ENCODE data around the gene SOX5. TPM values are rescaled to one million over a fixed set of nuclear protein-coding genes. Genes with fewer than 3 reads are reported as not detected.
"Not testable (repeated sequence)": the region's sequence is repeated elsewhere in the genome, so short reads cannot be mapped to it uniquely, and the experiment has no call there.

Gene SOX5
- total RNA-seq, 1 donor from 2014 or later, result 0.86 TPM

DNA sequence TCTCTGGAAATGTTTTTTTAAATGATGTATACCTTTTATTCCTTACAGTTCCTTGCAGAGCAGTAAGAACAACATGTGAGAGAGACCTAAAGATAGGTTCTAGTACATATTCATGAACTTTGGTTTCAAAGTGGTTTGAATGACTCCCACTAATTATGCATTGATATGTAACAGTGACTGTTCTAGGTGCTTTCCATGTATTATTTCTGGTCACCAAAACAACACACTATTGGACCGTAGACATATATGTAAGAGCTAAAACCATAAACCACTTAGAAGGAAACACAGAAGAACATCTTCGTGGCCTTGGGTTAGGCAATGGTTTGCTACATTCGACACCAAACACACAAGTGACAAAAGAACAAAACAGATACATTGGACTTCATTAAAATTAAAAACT, 37.9 kb downstream of the SOX5 start:
- intact Hi-C loops (cut with micrococcal nuclease), result no loop called here

DNA sequence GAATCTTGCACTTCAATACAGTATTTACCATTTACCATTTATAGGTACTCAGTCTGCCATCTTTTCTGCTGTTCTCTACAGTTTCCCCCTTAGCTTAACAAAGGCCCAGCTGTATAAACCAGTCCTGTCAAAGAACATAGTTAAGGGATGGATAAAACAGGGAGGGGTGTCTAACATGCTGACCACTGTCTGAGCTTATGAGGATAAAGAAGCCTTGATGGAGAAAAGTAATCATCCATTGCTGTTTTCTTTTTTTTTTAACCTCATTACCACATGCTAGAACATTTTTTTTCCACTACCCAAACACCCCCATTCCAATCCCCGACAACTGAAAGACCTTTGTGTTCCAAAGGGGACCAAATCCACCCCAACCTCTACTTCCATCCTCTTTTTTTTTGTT, 39.9 kb downstream of the SOX5 start:
- intact Hi-C loops (cut with micrococcal nuclease), result no loop called here

DNA sequence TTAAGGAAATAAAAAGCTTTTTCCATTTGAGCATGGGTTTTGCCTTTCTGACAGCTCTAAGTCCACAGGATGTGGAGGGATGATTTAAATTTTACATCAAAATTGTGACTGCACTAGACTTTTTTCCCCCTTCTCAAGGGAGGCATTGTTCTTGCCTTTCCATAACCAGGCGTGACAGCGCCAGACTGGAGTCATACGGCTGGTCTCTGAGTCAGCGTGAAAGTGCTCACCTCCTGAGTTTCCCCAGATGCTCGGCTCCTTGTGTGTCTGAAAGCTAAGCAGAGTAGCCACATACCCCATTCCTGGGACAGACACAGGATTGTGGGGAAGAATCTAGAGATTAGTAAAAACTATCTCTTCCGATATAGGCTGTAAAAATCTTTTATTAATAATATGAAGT, 43.1 kb downstream of the SOX5 start:
- intact Hi-C loops (cut with micrococcal nuclease), result no loop called here

DNA sequence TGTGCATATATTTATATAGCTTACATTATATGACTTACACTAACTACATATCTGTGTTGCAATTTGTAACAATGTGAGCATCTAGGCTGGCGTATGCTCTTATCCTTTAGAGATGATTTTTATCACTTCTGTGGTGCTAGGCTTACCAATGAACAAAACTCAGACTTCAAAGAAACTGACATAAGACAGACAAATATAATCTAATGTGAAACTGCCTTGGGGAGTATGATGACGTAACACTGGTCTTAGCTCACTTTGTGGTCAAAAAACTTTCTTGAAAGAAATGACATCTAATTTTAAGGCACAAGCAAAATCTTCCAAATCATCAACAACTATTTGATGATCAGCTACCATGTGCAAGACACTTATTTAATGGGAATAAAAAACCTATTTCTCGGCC, 50.0 kb downstream of the SOX5 start:
- intact Hi-C loops (cut with micrococcal nuclease), result no loop called here

DNA sequence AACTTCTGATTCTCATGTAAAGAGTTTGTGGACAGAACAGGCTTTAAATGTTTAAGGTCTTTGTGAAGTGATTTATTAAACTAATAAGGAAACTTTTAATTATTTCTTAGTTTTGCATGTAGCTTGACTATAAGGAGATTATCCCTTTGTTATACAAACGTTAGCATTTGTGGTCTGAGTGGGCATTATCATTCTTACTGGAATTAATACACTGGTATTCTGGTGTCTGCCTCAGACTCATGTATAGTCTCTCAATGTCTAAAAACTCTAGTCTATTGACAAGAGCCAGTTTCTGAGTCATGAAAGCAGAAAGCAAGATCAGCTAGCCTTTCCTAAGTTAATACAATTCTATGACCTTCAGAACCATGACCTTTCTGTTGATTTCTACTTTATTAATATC, 51.3 kb downstream of the SOX5 start:
- intact Hi-C loops (cut with micrococcal nuclease), result no loop called here

DNA sequence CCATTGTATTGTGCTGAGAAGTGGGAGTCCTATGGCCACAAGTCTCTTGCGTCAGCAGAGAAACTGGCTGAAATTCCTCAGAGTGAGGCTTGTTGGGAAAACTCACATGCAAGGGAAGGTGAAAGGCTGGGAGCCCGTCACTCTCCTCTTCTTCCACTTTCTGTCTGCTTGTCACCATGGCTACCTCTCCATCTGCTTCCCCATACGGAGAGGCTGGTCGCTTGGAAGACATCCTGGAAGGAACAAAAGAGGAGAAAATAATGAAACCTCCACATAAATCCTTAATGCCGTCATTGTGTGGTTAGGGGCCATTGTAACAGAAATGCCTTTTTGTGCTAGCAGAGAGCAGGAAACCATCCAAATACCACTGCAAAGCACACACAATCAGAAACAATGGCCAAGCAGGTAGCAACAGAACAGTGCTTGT, 53.7 kb downstream of the SOX5 start:
- intact Hi-C loops (cut with micrococcal nuclease), result no loop called here

DNA sequence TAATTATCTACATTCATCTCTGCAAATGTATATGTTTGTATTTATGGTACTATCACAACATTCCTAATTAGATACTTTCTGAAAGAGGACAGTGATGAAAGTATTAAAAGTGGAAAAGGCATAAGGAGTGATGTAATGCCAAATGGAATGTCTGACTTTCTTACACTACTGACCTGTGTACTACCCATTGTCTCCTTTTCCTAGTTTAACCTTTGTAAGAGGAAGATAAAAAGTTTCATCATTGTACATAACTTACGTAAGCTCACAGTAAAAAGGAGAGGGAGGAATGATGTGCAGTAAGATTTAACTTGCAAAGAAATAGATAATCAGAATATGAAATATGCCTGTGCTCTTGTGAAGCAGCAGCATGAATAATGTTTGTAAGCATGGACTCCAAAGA, 55.9 kb downstream of the SOX5 start:
- intact Hi-C loops (cut with micrococcal nuclease), result no loop called here

DNA sequence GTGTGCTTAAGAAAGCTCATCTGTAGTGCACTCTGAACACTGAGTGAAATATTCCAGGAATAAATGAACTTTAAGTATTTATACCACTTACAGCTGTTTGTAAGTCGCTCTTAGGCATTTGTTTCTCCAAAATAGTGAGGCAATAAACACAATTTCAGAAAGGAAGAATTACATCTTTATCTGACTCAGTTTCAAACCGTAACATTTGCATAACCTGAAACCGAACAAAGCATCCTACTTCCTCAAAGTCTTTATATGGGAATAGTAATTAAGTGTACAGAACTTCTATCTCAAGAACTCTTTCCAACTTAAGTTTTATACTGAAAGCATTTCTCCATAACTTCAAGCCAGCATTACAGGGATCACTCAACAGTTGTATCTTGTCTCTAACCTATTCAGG, 58.4 kb downstream of the SOX5 start:
- intact Hi-C loops (cut with micrococcal nuclease), result no loop called here

DNA sequence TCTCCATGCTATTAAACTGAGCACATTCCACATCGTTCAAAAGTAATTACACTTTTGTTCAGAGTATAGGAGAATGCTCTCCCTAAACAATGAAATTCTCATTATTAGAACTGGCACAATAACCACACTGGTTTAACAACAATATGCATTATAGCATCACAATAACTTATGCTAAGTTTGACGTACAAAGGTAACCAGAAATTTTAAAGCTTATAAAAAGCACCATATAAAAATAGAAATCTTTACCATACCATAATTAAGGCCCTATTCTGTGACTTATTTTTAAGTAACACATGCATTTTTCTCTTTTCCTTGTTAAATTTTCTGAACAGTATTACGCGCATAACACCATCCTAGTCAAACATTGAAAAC, 60.4 kb downstream of the SOX5 start:
- intact Hi-C loops (cut with micrococcal nuclease), result no loop called here

DNA sequence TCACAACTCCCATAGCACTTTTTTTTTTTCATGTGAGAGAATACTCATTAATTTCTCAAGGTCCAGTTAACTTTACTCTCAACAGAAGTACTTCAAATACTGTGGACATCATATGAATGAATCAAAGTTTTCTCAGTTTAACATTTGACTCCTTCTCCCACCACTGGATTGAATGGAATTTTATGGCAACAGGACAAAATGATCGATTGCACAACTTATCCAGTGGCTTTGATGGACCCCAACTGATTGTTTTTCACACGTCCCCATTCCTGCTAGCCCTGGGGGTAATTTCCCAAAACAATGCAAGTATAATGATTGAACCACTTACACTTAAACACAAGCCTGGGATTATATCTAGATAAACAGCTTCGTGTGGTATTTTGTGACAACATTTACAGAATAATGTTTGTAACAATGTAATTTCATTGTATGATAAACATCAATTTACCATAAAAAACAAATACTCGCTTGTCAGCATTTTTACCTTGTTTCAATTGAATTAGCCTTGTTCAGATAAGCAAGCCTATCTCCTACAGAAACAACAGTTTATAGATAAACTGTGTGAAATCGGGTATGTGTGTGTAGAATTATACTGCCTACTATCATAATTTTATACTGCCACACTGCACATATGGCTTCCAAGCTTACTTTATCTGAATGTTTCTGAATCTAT, 60.9 kb downstream of the SOX5 start:
- intact Hi-C loops (cut with micrococcal nuclease), result no loop called here

DNA sequence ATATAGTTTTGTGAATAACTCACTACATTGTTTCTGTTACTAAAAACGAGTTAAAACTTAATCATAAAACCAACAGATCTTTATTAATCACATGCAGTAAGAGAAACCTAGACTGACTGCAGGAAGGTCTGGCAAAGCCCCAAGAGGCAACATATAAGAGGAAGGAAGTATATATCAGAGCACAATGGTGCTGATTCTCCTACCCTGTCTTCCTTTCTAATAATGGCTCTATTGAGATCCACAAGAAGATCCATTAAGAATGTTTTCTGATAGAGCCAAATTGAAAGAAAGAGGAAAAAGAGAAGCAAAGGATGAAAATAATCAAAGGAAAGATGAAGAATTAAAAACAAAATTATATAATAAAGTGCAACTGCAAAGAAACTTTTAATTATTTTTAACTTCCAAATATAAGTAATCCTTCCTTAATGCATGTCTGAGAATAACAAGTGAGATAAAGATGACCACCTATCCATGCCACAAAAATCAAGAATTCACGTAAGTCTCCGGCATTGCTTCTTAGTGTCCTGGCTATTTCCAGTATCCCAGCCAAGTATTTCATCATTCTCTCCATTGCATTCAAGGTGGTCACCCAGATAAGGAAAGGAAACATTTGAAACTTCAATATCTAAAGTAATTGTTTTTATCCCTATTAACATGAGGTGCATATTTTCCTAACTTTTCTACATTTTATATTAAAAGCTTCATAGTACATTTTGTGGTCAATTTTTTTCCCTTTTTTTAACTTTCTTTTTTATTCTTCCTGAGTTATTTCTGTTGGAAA, 62.2 kb downstream of the SOX5 start:
- intact Hi-C loops (cut with micrococcal nuclease), result no loop called here

DNA sequence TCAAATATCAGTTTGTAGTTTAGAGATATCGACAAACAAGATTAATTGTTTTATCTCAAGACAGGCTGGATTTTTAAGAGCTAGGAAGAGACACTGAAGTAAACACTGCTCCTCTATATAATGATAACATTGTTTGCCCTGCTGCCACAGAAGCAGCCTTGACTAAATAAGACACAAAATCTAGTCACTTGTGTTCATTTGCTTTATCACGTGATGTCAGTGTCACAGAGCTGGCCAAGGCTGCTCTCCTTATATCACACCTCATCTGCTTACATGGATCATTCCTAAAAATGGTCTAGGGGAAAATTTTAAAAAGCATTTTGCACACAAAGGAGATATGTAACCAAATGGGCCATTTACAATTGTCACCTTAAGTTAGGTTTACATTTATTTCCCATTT, 64.1 kb downstream of the SOX5 start:
- intact Hi-C loops (cut with micrococcal nuclease), result no loop called here

DNA sequence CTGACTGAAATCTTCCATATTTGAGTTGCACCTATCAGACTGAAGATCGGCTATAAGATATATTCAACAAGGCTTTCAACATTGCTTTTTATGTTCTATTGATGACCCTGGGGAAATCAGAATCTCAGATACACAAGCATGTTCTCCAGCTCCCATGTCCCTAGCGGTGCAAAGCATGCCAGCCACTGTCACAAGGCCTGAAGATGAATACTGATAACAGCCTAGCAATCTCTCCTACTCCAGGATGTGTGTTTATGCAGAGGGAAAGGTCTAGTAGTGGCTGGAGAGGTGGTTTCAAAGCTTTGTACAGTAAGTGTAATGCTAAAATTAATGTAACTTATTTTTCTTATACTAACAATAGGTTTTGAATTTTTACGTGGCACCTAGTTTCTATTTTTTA, 64.6 kb downstream of the SOX5 start:
- intact Hi-C loops (cut with micrococcal nuclease), result no loop called here

DNA sequence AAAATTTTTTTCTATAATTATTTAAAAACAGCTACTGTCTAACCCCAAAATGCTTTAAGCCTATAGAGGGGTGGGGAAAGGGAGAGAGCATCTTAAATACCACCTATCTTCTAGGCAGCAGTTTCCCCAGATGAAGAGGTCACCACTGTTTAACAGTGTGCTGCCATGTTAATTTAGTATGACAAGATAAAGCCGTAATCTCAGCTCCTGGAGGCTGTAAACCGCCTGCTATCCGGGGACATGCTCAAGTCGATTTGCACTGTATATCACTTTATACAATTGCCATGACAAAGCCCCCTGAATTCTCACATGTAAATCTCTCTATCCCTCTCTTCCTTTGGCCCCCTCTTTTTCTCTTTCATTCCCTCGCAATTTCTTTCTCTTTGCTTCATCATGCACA, 68.5 kb downstream of the SOX5 start:
- intact Hi-C loops (cut with micrococcal nuclease), result no loop called here

DNA sequence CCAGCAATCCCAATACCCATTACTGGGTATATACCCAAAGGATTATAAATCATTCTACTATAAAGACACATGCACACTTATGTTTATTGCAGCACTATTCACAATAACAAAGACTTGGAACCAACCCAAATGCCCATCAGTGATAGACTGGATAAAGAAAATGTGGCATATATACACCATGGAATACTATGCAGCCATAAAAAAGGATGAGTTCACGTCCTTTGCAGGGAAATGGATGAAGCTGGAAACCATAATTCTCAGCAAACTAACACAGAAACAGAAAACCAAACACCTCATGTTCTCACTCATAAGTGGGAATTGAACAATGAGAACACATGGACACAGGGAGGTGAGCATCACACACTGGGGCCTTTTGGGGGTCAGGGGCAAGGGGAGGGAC, 72.9 kb downstream of the SOX5 start:
- intact Hi-C loops (cut with micrococcal nuclease), result not testable (repeated sequence)

DNA sequence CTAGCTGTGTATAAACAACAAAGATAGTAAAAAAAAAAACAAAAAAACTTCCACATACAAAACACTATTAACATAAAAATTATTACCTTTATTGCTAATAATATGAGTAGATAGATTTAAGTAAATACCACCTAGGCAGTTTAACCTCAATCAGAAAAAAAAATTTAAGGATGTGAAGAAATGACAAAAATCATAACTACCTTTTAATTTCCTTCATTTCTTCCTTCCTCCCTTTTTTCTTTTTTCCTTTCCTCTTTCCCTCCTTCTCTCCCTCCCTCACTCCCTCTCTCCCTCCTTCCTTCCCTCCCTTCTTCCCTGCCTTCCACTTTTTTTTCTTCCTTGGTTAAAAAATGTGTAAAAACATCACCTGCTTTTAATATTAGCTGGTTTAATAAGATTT, 81.7 kb downstream of the SOX5 start:
- intact Hi-C loops (cut with micrococcal nuclease), result no loop called here

DNA sequence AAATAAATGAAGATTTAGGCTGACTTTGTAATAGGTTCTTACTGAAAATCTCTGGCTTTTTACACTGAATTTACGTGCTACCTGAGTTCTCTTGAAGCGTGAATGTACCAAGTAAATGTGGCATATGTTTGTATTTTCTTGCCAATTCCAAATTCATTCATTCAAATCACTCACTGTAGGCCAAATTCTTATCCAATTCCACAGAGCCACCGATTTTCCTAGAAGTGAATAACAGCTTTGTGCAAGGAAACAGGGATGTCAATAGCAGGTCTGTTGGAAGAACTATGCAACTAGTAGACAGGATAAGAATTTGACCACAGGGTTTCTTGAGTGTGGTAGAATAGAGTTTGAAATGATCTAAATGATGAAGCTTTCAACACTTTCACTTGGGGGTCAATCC, 86.8 kb downstream of the SOX5 start:
- intact Hi-C loops (cut with micrococcal nuclease), result no loop called here

DNA sequence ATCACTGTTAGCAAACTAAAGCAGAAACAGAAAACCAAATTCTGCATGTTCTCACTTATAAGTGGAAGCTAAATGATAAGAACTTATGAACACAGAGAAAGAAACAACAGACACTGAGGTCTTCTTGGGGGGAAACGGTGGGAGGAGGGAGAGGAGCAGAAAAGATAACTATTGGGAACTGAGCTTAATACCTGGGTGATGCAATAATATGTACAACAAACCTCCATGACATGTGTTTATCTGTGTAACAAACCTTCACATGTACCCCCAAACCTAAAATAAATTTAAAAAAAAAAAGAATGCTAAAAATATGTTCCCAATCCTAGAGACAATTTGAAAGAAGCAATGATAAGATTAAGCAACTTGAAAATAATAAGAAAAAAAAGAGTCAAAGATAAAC, 89.5 kb downstream of the SOX5 start:
- intact Hi-C loops (cut with micrococcal nuclease), result no loop called here

DNA sequence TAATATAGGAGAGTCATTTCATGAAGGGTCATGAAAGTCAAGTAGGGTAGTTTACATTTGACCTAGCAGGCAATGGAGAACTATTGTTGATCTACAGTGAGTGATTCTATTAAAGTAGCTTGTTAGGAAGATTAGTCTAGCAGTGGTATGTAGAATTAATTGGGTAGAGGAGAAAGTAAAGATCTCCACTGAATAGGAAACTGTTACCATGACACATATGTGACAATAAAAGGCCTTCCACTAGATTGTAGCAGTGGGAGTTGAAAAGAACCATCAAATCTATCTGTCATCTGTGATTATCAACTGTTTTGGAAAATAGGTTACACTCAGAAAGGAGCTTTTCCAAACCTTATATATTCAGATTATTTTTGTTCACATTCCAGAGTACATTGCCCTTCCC, 92.3 kb downstream of the SOX5 start:
- intact Hi-C loops (cut with micrococcal nuclease), result no loop called here

DNA sequence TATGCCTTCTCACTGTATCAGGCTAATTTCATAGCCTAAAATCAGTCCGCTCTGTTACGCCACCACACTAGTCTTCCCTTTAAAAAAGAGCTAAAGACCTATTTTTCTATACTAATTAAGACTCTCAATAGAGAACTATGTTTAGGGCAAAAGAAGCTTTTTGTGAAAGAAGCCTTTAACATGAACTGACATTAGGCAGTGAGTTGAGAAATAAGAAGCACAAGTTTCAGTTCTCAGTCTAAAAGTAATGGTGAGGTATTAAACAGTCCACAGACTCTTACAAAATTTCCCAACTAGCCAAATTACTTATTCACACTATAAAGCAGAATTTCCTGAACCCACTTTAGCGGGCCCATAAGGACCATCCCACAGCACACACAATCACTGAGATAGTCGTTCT, 93.7 kb downstream of the SOX5 start:
- intact Hi-C loops (cut with micrococcal nuclease), result no loop called here

DNA sequence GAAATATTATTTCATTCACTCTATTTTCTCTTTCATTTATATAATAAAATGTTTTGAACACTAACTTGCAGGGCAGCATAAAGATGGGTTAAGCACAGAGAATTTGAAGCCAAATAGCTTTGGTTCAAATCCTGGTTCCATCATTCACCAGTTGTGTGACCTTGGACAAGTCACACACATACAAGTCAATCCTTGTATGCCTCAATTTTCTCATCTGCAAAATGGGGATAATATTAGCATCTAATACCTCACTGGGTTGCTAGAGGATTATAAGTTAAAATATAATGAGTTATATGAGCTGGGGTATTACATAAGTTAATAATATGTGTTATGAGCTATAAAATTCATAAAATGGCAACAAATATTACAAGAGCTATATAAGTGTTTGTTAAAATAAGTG, 94.9 kb downstream of the SOX5 start:
- intact Hi-C loops (cut with micrococcal nuclease), result no loop called here

DNA sequence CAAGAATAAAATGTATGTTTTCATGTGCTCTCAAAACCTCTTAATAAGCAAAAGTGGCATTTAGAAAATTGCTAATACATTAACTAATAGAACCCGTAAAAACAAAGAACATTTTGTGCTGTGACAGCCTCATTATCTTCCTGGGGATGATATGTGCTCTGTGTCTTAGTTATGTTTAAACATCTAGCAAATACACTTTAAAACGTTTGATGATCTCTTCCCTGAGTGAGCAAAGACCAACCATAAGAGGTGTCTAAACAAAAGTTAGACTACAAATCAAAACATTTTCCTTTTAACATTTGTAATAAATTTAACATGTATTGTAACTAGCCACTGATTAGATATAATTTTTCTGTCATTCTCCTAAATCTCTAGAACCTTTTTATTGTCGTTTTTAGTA, 95.8 kb downstream of the SOX5 start:
- intact Hi-C loops (cut with micrococcal nuclease), result no loop called here

DNA sequence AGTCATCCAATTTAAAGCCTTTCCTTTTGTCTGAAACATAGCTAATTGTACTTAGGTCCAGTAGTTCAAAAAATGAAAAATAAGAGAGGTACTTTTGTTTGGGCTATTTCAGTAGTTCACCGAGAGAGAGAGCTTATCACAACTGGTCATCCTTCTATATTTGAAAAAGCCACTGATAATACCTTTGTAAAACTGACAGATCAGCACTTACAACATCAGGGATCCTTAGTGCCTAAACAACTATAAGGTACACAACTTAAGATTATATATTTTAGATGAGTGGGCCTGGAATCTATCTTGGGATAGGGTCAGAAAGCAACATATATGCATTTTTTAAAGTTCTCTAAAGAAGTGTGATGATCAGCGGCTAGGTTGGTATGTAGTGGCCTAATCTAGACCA, 97.9 kb downstream of the SOX5 start:
- intact Hi-C loops (cut with micrococcal nuclease), result no loop called here
